ENCODE measurements around the gene PAX2. TPM values are rescaled to one million over a fixed set of nuclear protein-coding genes. Genes with fewer than 3 reads are reported as not detected.

Gene PAX2
- total RNA-seq, 6 experiments from 2014 or later, result not detected

- Mint-ChIP-seq H3K9me3 (no peaks in the 10 kb centered on the region), H3K36me3 (ENCODE audit: low read depth) (no peaks in the 10 kb centered on the region), H3K4me1 (ENCODE audit: low read depth) (no peaks in the 10 kb centered on the region), H3K27ac (no peak overlapping the region), H3K27me3 (ENCODE audit: insufficient read depth) (peaks cover 91% of the 10 kb centered on the region), H3K4me3 (no peak overlapping the region)
- no peak for DNase-seq
- TF ChIP-seq CTCF (IDR thresholded peaks at IDR 0.05), result no peak
Measured at GRCh38 chr10:100803908-100804307, 58.5 kb downstream of the PAX2 start.

- no peak for TF ChIP-seq CTCF (IDR thresholded peaks at IDR 0.05)
- Mint-ChIP-seq H3K4me1 (ENCODE audit: low read depth) (no peaks in the 10 kb centered on the region), H3K27me3 (ENCODE audit: insufficient read depth) (peaks cover 92% of the 10 kb centered on the region), H3K36me3 (ENCODE audit: low read depth) (no peaks in the 10 kb centered on the region), H3K4me3 (no peak overlapping the region), H3K27ac (no peak overlapping the region), H3K9me3 (no peaks in the 10 kb centered on the region)
- no peak for DNase-seq
Measured at GRCh38 chr10:100805543-100806355, 60.4 kb downstream of the PAX2 start.

GRCh38 chr10:100806356-100806645, 60.9 kb downstream of the PAX2 start:
- Mint-ChIP-seq H3K36me3 (ENCODE audit: low read depth) (no peaks in the 10 kb centered on the region), H3K4me1 (ENCODE audit: low read depth) (no peaks in the 10 kb centered on the region), H3K9me3 (no peaks in the 10 kb centered on the region), H3K27ac (no peak overlapping the region), H3K4me3 (no peak overlapping the region), H3K27me3 (ENCODE audit: insufficient read depth) (peaks cover 91% of the 10 kb centered on the region)
- TF ChIP-seq CTCF (IDR thresholded peaks at IDR 0.05), result no peak
- no peak for DNase-seq

GRCh38 chr10:100807241-100807951, 62.0 kb downstream of the PAX2 start:
- Mint-ChIP-seq H3K27me3 (ENCODE audit: insufficient read depth) (peaks cover 91% of the 10 kb centered on the region), H3K4me3 (no peak overlapping the region), H3K9me3 (no peaks in the 10 kb centered on the region), H3K36me3 (ENCODE audit: low read depth) (no peaks in the 10 kb centered on the region), H3K27ac (no peak overlapping the region), H3K4me1 (ENCODE audit: low read depth) (no peaks in the 10 kb centered on the region)
- TF ChIP-seq CTCF (IDR thresholded peaks at IDR 0.05), result no peak
- no peak for DNase-seq

- Mint-ChIP-seq H3K9me3 (no peaks in the 10 kb centered on the region), H3K27me3 (ENCODE audit: insufficient read depth) (peaks cover 93% of the 10 kb centered on the region), H3K4me3 (no peak overlapping the region), H3K36me3 (ENCODE audit: low read depth) (no peaks in the 10 kb centered on the region), H3K27ac (no peak overlapping the region), H3K4me1 (ENCODE audit: low read depth) (no peaks in the 10 kb centered on the region)
- DNase-seq, result no peak
- TF ChIP-seq CTCF (IDR thresholded peaks at IDR 0.05), result no peak
Measured at GRCh38 chr10:100808876-100809275, 63.5 kb downstream of the PAX2 start.
